Measurements from ENCODE around the gene HIF3A.

- TF ChIP-seq CTCF (IDR thresholded peaks at IDR 0.05; ENCODE audit: low read length) (no peak), EZH2phosphoT487 (IDR thresholded peaks at IDR 0.05; ENCODE audit: low read length) (no peak)
Observed at GRCh38 chr19:46279177-46279576, 17.7 kb upstream of the HIF3A start.
